ENCODE data around the gene SOHLH2.

DNA sequence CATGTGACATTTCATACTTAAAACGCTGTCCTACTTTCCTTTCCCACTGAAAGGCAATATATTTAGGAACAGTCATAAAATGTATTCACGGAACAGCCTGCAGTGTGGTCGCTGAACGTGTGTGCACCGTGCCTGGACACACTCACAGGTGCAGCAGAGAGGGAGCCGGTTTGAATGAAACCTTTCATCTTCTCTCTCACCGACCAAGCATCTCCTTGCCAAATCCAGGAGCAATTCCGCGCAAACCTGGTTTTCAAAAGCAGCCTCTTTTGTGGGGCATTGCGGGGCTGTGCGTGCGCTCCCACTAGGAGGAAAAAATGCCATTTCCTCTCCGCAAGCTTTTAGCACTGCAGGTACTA, 84.2 kb downstream of the SOHLH2 start:
- TF ChIP-seq POLR2AphosphoS5 (IDR thresholded peaks at IDR 0.05; ENCODE audit: low read depth), result no peak
- TF ChIP-seq, protein P1, sequence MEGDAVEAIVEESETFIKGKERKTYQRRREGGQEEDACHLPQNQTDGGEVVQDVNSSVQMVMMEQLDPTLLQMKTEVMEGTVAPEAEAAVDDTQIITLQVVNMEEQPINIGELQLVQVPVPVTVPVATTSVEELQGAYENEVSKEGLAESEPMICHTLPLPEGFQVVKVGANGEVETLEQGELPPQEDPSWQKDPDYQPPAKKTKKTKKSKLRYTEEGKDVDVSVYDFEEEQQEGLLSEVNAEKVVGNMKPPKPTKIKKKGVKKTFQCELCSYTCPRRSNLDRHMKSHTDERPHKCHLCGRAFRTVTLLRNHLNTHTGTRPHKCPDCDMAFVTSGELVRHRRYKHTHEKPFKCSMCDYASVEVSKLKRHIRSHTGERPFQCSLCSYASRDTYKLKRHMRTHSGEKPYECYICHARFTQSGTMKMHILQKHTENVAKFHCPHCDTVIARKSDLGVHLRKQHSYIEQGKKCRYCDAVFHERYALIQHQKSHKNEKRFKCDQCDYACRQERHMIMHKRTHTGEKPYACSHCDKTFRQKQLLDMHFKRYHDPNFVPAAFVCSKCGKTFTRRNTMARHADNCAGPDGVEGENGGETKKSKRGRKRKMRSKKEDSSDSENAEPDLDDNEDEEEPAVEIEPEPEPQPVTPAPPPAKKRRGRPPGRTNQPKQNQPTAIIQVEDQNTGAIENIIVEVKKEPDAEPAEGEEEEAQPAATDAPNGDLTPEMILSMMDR (IDR thresholded peaks at IDR 0.05; ENCODE audit: insufficient read depth, low read length), result no peak
- no peak for TF ChIP-seq GABPA (IDR thresholded peaks at IDR 0.05; ENCODE audit: low read depth)
- TF ChIP-seq, protein P2, sequence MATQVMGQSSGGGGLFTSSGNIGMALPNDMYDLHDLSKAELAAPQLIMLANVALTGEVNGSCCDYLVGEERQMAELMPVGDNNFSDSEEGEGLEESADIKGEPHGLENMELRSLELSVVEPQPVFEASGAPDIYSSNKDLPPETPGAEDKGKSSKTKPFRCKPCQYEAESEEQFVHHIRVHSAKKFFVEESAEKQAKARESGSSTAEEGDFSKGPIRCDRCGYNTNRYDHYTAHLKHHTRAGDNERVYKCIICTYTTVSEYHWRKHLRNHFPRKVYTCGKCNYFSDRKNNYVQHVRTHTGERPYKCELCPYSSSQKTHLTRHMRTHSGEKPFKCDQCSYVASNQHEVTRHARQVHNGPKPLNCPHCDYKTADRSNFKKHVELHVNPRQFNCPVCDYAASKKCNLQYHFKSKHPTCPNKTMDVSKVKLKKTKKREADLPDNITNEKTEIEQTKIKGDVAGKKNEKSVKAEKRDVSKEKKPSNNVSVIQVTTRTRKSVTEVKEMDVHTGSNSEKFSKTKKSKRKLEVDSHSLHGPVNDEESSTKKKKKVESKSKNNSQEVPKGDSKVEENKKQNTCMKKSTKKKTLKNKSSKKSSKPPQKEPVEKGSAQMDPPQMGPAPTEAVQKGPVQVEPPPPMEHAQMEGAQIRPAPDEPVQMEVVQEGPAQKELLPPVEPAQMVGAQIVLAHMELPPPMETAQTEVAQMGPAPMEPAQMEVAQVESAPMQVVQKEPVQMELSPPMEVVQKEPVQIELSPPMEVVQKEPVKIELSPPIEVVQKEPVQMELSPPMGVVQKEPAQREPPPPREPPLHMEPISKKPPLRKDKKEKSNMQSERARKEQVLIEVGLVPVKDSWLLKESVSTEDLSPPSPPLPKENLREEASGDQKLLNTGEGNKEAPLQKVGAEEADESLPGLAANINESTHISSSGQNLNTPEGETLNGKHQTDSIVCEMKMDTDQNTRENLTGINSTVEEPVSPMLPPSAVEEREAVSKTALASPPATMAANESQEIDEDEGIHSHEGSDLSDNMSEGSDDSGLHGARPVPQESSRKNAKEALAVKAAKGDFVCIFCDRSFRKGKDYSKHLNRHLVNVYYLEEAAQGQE (IDR thresholded peaks at IDR 0.05; ENCODE audit: insufficient replicate concordance, low read depth), result no peak
